B cell (primary cell): ENCODE results near the gene ERG. TPM values are rescaled to one million over a fixed set of nuclear protein-coding genes. Genes with fewer than 3 reads are reported as not detected.

Experiments used
- ATAC-seq: fragments of 200-7000 bp; cut with Tn5 transposase; one replicate; pipeline ENCODE4 v1.10.0; 2021; ENCODE audit warnings: low read depth, mild to moderate bottlenecking, moderate number of reproducible peaks, moderate library complexity
- CTCF ChIA-PET: fragments of 350-600 bp; sonication (Branson Sonifier 250); formaldehyde crosslinking; loops from one replicate; lab custom pipeline; 2021; ENCODE audit warnings: antibody characterized with exemption, inconsistent platforms; lab: Charles Lee
- POLR2A ChIA-PET: fragments of 350-600 bp; sonication (Branson Sonifier 250); formaldehyde crosslinking; loops from one replicate; lab custom pipeline; 2021; ENCODE audit warnings: antibody characterized with exemption; lab: Charles Lee
- DNase-seq: peaks from one replicate; pipeline ENCODE4 v3.0.0; 2013
- H2AFZ ChIP-seq: 2 replicates; pipeline ENCODE4 v1.6.1; 2012; ENCODE audit warnings: mild to moderate bottlenecking, low read depth, low read length; ENCODE audit not compliant: insufficient read depth, poor library complexity, severe bottlenecking
- H3K27ac ChIP-seq, 2 donors: 1 replicate in 1 of 2; 2 replicates in 1 of 2; pipeline ENCODE4 v1.5.1; 2012 to 2013; ENCODE audit warnings: low read length in 2 of 2, mild to moderate bottlenecking in 2 of 2, moderate library complexity in 1 of 2
- H3K27me3 ChIP-seq, 4 experiments: fragments of 200-600 bp in 1 of 4; sonication (generic) in 1 of 4; replicated peaks in 1 of 4; 1 replicate in 2 of 4; 2 replicates in 2 of 4; pipeline versions ENCODE4 v1.6.1 to v1.7.0; 2013 to 2016; ENCODE audit warnings: low read length in 3 of 4, mild to moderate bottlenecking in 2 of 4, mixed read lengths in 1 of 4, moderate library complexity in 1 of 4; ENCODE audit not compliant: insufficient read depth in 4 of 4, control insufficient read depth in 3 of 4; ENCODE audit errors: control extremely low read depth in 1 of 4
- H3K36me3 ChIP-seq, 2 experiments: replicated peaks in 1 of 2; 1 replicate in 1 of 2; 2 replicates in 1 of 2; pipeline versions ENCODE4 v1.6.1 to v1.7.1; 2013; ENCODE audit warnings: low read length in 1 of 2; ENCODE audit not compliant: insufficient read depth in 2 of 2, control insufficient read depth in 1 of 2; ENCODE audit errors: control extremely low read depth in 1 of 2, extremely low read depth in 1 of 2
- H3K4me1 ChIP-seq, 2 donors: fragments of 200-600 bp in 1 of 2; sonication (generic) in 1 of 2; 1 replicate in 1 of 2; 2 replicates in 1 of 2; pipeline versions ENCODE4 v1.5.1 to v1.6.1; 2013 to 2017; ENCODE audit warnings: low read length in 2 of 2; ENCODE audit not compliant: control insufficient read depth in 2 of 2, insufficient read depth in 2 of 2
- H3K4me2 ChIP-seq: replicated peaks from 2 replicates; pipeline ENCODE3; 2012; ENCODE audit warnings: mild to moderate bottlenecking, low read depth, low read length; ENCODE audit not compliant: poor library complexity, severe bottlenecking
- H3K4me3 ChIP-seq, 5 experiments: fragments of 200-600 bp in 1 of 5; sonication (generic) in 1 of 5; 1 replicate in 3 of 5; 2 replicates in 2 of 5; pipeline versions ENCODE4 v1.5.1 to v1.7.0; 2011 to 2016; ENCODE audit warnings: low read length in 4 of 5, mild to moderate bottlenecking in 4 of 5, low read depth in 2 of 5, control low read depth in 1 of 5, moderate library complexity in 1 of 5; ENCODE audit not compliant: insufficient read depth in 1 of 5; ENCODE audit errors: control extremely low read depth in 1 of 5, extremely low read depth in 1 of 5
- H3K79me2 ChIP-seq: fragments of 200-600 bp; sonication (generic); one replicate; pipeline ENCODE4 v1.6.0; 2016; ENCODE audit warnings: low read length; ENCODE audit not compliant: control insufficient read depth, insufficient read depth
- H3K9ac ChIP-seq: fragments of 200-600 bp; sonication (generic); 2 replicates; pipeline ENCODE4 v1.6.1; 2017; ENCODE audit warnings: mild to moderate bottlenecking, low read length, moderate library complexity
- H3K9me3 ChIP-seq, 3 donors: one replicate each; pipeline versions ENCODE4 v1.6.1 to v1.7.1; 2013; ENCODE audit warnings: low read length in 2 of 3; ENCODE audit not compliant: control insufficient read depth in 2 of 3, insufficient read depth in 1 of 3; ENCODE audit errors: control extremely low read depth in 1 of 3
- H4K20me1 ChIP-seq: 2 replicates; pipeline ENCODE4 v1.6.0; 2012; ENCODE audit warnings: mild to moderate bottlenecking, low read length; ENCODE audit not compliant: insufficient read depth, control insufficient read depth, poor library complexity, severe bottlenecking
- H3K27ac Mint-ChIP-seq: one replicate; pipeline ENCODE4 v1.8.0; 2021; ENCODE audit warnings: mixed read lengths
- H3K27me3 Mint-ChIP-seq: one replicate; pipeline ENCODE4 v1.8.0; 2021; ENCODE audit warnings: mixed read lengths
- H3K4me1 Mint-ChIP-seq: one replicate; pipeline ENCODE4 v1.8.0; 2021; ENCODE audit warnings: mixed read lengths
- H3K4me3 Mint-ChIP-seq: one replicate; pipeline ENCODE4 v1.8.0; 2021; ENCODE audit warnings: mixed read lengths
- H3K9me3 Mint-ChIP-seq: one replicate; pipeline ENCODE4 v1.8.0; 2022; ENCODE audit warnings: mixed read lengths; ENCODE audit not compliant: insufficient read depth
- EZH2 ChIP-seq: IDR thresholded peaks from 2 replicates; pipeline ENCODE4 v1.6.1; 2012; ENCODE audit warnings: borderline replicate concordance, low read depth, mild to moderate bottlenecking, moderate library complexity, low read length; ENCODE audit not compliant: insufficient read depth, poor library complexity, severe bottlenecking
- WGBS: methylation state at CpG from one replicate; pipeline ENCODE4 v1.1.5; 2013; ENCODE audit warnings: missing lambda C conversion rate; ENCODE audit not compliant: insufficient coverage; 5-methylcytosine and 5-hydroxymethylcytosine counted together
- intact Hi-C: fragments of 100-400 bp; cut with micrococcal nuclease; formaldehyde crosslinking; loops from one replicate; pipeline ENCODE4 v1.10.0; 2022
- polyA plus RNA-seq: library from polyadenylated mRNA; depleted of rRNA; stranded (reverse); fragments of >200 nt; gene quantifications from 2 replicates; pipeline ENCODE4 v1.2.3, GENCODE V29; 2012
- total RNA-seq, 2 donors: library from RNA; stranded (reverse); fragments of 120-200 nt in 1 of 2; gene quantifications; 1 replicate in 1 of 2; 2 replicates in 1 of 2; pipeline versions ENCODE4 v1.2.3 to v1.2.4, GENCODE V29; 2013 to 2022
- TF ChIP-seq, protein P1 (sequence below): fragments of 200-600 bp; IDR thresholded peaks from one replicate; pipeline ENCODE4 v1.8.0; 2022; ENCODE audit warnings: antibody characterized with exemption, mild to moderate bottlenecking

The ERG gene
- total and polyA plus RNA-seq, 2 donors (not counting 1 experiment from before 2014, with no cell fraction given), result 0.17 TPM; not detected in 1

DNA sequence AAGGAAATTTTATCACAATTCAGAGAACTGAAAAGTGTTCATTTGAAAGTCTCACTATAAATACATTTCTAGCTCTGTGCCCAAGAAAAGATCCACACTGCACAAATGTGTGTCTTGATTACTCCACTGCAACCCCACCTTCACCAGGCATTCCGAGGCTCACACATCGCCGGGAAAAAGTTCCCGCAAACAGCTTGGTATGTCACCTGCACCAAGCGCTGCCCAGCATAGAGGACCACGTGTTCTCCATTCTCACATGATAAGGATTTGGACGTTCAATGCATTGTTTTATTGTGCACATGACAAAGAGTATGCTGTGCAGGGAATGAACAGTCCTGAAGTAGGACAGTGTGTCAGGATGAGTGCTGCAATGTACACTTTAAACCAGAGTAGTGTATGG lies 70.1 kb downstream of the ERG start:
- ChIA-PET CTCF (no interaction called here), POLR2A (no interaction called here)
- DNase-seq, result no peak
- Mint-ChIP-seq H3K4me1 (no peaks in the 10 kb centered on the region), H3K27ac (no peak overlapping the region), H3K9me3 (no peaks in the 10 kb centered on the region), H3K4me3 (no peak overlapping the region), H3K27me3 (no peaks in the 10 kb centered on the region)
- no peak for TF ChIP-seq EZH2
- TF ChIP-seq, protein P1, sequence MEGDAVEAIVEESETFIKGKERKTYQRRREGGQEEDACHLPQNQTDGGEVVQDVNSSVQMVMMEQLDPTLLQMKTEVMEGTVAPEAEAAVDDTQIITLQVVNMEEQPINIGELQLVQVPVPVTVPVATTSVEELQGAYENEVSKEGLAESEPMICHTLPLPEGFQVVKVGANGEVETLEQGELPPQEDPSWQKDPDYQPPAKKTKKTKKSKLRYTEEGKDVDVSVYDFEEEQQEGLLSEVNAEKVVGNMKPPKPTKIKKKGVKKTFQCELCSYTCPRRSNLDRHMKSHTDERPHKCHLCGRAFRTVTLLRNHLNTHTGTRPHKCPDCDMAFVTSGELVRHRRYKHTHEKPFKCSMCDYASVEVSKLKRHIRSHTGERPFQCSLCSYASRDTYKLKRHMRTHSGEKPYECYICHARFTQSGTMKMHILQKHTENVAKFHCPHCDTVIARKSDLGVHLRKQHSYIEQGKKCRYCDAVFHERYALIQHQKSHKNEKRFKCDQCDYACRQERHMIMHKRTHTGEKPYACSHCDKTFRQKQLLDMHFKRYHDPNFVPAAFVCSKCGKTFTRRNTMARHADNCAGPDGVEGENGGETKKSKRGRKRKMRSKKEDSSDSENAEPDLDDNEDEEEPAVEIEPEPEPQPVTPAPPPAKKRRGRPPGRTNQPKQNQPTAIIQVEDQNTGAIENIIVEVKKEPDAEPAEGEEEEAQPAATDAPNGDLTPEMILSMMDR, result no peak
- Histone ChIP-seq H3K4me1 (no peaks in the 10 kb centered on the region), H3K9me3 (no peaks in the 10 kb centered on the region), H3K27me3 (no peaks in the 10 kb centered on the region), H3K9ac (no peak overlapping the region), H3K36me3 (no peaks in the 10 kb centered on the region), H3K4me2 (no peak overlapping the region), H3K79me2 (no peaks in the 10 kb centered on the region), H3K27ac (no peak overlapping the region), H3K4me3 (no peak overlapping the region), H2AFZ (no peak overlapping the region), H4K20me1 (no peaks in the 10 kb centered on the region)
- 94% methylated on average over 6 of the region's 7 CpGs for WGBS
- intact Hi-C loops, result no loop called here
- ATAC-seq, result no peak

DNA sequence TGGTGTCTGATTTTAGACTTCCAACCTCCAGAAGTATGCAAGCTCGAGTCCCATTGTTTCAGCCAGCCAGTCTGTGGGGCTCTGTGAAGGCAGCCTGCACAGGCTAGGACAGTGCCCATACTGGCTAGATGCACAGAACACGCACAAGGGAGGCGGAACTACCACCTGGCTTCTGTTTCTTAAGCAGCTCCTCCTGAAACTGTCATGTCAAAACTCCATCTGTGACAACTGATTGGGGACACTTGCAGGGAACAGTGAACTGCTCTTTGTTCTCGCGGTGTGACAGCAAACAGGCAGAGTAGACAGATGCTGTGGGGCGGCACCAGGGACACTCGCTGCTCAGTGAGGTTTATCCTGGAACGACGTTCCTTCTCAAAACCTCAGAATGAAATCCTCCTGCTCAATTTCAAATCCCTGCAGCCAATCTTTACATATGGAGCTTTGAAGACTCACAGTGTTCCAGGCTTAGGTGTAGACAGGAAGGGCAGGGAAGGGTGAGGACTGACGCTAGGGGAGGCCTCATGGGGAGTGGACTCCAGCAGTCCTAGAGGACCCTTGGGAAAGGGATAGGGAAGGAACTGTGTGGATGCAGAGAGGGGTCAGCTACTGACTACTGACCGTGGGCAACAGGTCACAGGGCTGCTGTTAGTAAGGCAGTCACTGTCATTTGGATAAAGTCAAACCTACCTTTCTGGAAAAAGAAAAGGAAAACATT lies 73.8 kb downstream of the ERG start:
- H3K79me2 ChIP-seq, result no peaks in the 10 kb centered on the region
- no peaks in the 10 kb centered on the region for H3K4me1 ChIP-seq
- 87% methylated on average over 8 of the region's 11 CpGs for WGBS
- ChIA-PET CTCF (no interaction called here), POLR2A (no interaction called here)
- H3K27me3 Mint-ChIP-seq, result no peaks in the 10 kb centered on the region
- H3K27me3 ChIP-seq, result no peaks in the 10 kb centered on the region
- H3K27ac ChIP-seq, result no peak overlapping the region
- H3K36me3 ChIP-seq, result no peaks in the 10 kb centered on the region
- ATAC-seq (no peak), DNase-seq (no peak)
- no peak overlapping the region for H3K27ac Mint-ChIP-seq
- no peaks in the 10 kb centered on the region for H3K4me1 Mint-ChIP-seq
- no peaks in the 10 kb centered on the region for H3K9me3 Mint-ChIP-seq
- H3K9ac ChIP-seq, result no peak overlapping the region
- no peaks in the 10 kb centered on the region for H3K9me3 ChIP-seq
- no peak overlapping the region for H2AFZ ChIP-seq
- TF ChIP-seq EZH2, result no peak
- TF ChIP-seq, protein P1, result no peak
- H3K4me2 ChIP-seq, result no peak overlapping the region
- intact Hi-C loops, result no loop called here
- no peak overlapping the region for H3K4me3 ChIP-seq
- no peak overlapping the region for H3K4me3 Mint-ChIP-seq
- no peaks in the 10 kb centered on the region for H4K20me1 ChIP-seq
